PC-9 (cell line): Measurements from ENCODE around the gene BPIFB3.

Experiments
- CTCF ChIP-seq: fragments of 200-600 bp; sonication (generic); conservative IDR thresholded peaks from 2 replicates; pipeline ENCODE4 v1.6.1; 2017; ENCODE audit warnings: mixed run types, antibody characterized with exemption, mild to moderate bottlenecking, moderate library complexity
- EZH2 ChIP-seq: fragments of 200-600 bp; sonication (generic); IDR thresholded peaks from 2 replicates; pipeline ENCODE4 v1.8.0; 2017; ENCODE audit warnings: antibody characterized with exemption, low read depth

- TF ChIP-seq CTCF = no peak
- TF ChIP-seq EZH2 = no peak
Measured at GRCh38 chr20:33026072-33026778, 27.5 kb upstream of the BPIFB3 start.
